Prostate gland (tissue), 2 donors: Measurements from ENCODE around the gene IQGAP1. TPM values are rescaled to one million over a fixed set of nuclear protein-coding genes. Genes with fewer than 3 reads are reported as not detected.

Experiments
- DNase-seq: peaks from one replicate; pipeline ENCODE4 v3.0.0-alpha.2; 2019; ENCODE audit warnings: low spot score
- H3K27ac ChIP-seq, 2 donors: fragments of 200-600 bp; sonication (generic); 2 replicates each; pipeline ENCODE4 v1.5.1; 2017 to 2019
- H3K27me3 ChIP-seq: fragments of 200-600 bp; sonication (generic); replicated peaks from 2 replicates; pipeline ENCODE4 v1.5.1; 2019; ENCODE audit not compliant: insufficient read depth
- H3K36me3 ChIP-seq, 2 donors: fragments of 200-600 bp; sonication (generic); 1 replicate in 1 of 2; 2 replicates in 1 of 2; pipeline versions ENCODE4 v1.5.1 to v1.8.1; 2017 to 2019
- H3K4me1 ChIP-seq: fragments of 200-600 bp; sonication (generic); replicated peaks from 2 replicates; pipeline ENCODE4 v1.5.1; 2019
- H3K4me3 ChIP-seq, 2 donors: fragments of 200-600 bp; sonication (generic); 2 replicates each; pipeline ENCODE4 v1.5.1; 2017 to 2019
- H3K9me3 ChIP-seq: fragments of 200-600 bp; sonication (generic); 2 replicates; pipeline ENCODE4 v1.5.1; 2017
- CTCF ChIP-seq, 4 experiments: fragments of 200-600 bp in 2 of 4; fragments of 450-650 bp in 2 of 4; sonication (generic) in 2 of 4; IDR thresholded peaks; 1 replicate in 3 of 4; 2 replicates in 1 of 4; pipeline ENCODE4 v1.5.1; 2016 to 2019; ENCODE audit warnings: antibody characterized with exemption in 4 of 4, mild to moderate bottlenecking in 2 of 4, moderate library complexity in 2 of 4
- POLR2A ChIP-seq: fragments of 450-650 bp; IDR thresholded peaks from one replicate; pipeline ENCODE4 v1.6.1; 2016; ENCODE audit warnings: antibody characterized with exemption, mild to moderate bottlenecking
- POLR2AphosphoS5 ChIP-seq: sonication (generic); formaldehyde crosslinking; IDR thresholded peaks from one replicate; pipeline ENCODE4 v1.6.1; 2017; ENCODE audit warnings: antibody characterized with exemption
- WGBS: methylation state at CpG from one replicate; pipeline ENCODE4 v1.1.5; 2018; 5-methylcytosine and 5-hydroxymethylcytosine counted together
- intact Hi-C: fragments of 100-400 bp; cut with DNase I; formaldehyde crosslinking; loops from one replicate; pipeline ENCODE4 v1.14.2; 2022
- total RNA-seq, 2 donors: library from RNA; depleted of rRNA; stranded (reverse); fragments of >200 nt; gene quantifications; one replicate each; pipeline ENCODE4 v1.1.0, GENCODE V29; 2016

The IQGAP1 gene
- total RNA-seq, 2 donors from 2014 or later, result 131 to 155 TPM

- WGBS, result 80% methylated on average over 15 of the region's 15 CpGs
- H3K36me3 ChIP-seq, result no peaks in the 10 kb centered on the region
- H3K4me3 ChIP-seq, result peak overlapping the region; percentile 78 to 80
- H3K27ac ChIP-seq, result peak overlapping the region; percentile 90 to 91
- TF ChIP-seq POLR2AphosphoS5, result no peak
- DNase-seq, result no peak
- H3K9me3 ChIP-seq, result no peaks in the 10 kb centered on the region
- intact Hi-C loops, result no loop called here
- no peaks in the 10 kb centered on the region for H3K27me3 ChIP-seq
- no peaks in the 10 kb centered on the region for H3K4me1 ChIP-seq
These were observed 140.9 kb downstream of the IQGAP1 start for GRCh38 chr15:90529011-90529370.

- Histone ChIP-seq H3K9me3 (no peaks in the 10 kb centered on the region), H3K36me3 (no peaks in the 10 kb centered on the region), H3K27me3 (no peaks in the 10 kb centered on the region), H3K27ac (peak within 1 kb of the TSS; percentile 90 to 91), H3K4me1 (no peaks in the 10 kb centered on the region), H3K4me3 (peak within 1 kb of the TSS; percentile 78 to 80)
- peak; percentile 25 for DNase-seq
- TF ChIP-seq POLR2AphosphoS5 (no peak), POLR2A (peak; percentile 38), CTCF (IDR thresholded peaks at IDR 0.05) (peak in 1 of 4 experiments; percentile 12)
- 3% methylated on average over 59 of the region's 104 CpGs for WGBS
- intact Hi-C loops, result loop anchor here (5.0 kb wide), 1 partner anchor 83 kb away; no protein-coding TSS in a partner anchor
These were observed 141.6 kb downstream of the IQGAP1 start, which contains the start of gene CRTC3 for GRCh38 chr15:90529371-90530249. CRTC3 (plus strand) TSS chr15:90529923; CDS start chr15:90530072, 149 bp downstream.

DNA sequence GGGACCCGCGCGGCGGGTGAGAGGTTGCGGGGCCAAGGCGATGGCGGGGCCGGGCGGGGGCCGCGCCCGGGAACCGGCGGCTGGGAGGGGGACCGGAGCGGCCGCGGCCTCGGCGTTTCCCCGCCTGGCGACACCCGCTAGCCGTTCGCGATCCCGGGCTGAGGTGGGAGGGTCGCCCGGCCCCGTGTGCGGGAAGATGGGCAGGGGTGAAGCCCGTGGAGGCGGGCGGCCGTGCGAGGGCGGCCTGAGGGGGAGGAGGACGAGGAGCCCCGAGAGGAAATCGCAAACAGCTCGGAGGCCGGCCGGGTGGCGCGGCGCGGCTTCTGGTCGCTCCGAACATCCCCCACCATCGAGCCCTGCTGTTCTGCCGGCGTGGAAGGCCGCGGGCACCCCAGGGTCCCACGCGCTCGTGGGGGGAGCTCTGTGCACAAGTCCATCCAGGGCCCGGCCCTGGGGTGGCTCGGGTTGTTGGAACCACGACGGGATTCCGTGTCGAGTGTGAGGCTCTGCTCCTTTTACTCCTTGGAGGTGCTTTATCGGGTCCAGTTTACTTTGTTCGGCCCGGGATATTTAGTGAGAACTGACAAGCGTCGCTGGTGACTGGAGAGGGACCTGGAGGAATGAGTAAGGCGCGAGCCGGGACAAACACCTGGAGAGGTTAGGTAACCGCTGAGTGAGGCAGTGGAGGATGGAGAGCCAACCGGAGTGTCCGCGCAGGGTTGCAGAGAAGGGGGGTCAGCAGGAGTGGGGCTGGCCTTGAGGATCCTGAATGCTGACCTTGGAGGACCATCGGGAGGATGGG is 142.4 kb downstream of the IQGAP1 start:
- peak overlapping the region; percentile 90 to 91 for H3K27ac ChIP-seq
- DNase-seq, result peak; percentile 45
- no peaks in the 10 kb centered on the region for H3K9me3 ChIP-seq
- intact Hi-C loops, result loop anchor here (5.0 kb wide), 1 partner anchor 82 kb away; no protein-coding TSS in a partner anchor
- no peaks in the 10 kb centered on the region for H3K4me1 ChIP-seq
- TF ChIP-seq CTCF (IDR thresholded peaks at IDR 0.05), result no peak
- TF ChIP-seq POLR2AphosphoS5, result peak; percentile 19
- peak; percentile 10 for TF ChIP-seq POLR2A
- under 1% methylated on average over 56 of the region's 76 CpGs for WGBS
- H3K36me3 ChIP-seq, result no peaks in the 10 kb centered on the region
- peak overlapping the region; percentile 78 to 80 for H3K4me3 ChIP-seq
- no peaks in the 10 kb centered on the region for H3K27me3 ChIP-seq

GRCh38 chr15:90531147-90531546 is 143.1 kb downstream of the IQGAP1 start:
- Histone ChIP-seq H3K36me3 (no peaks in the 10 kb centered on the region), H3K9me3 (no peaks in the 10 kb centered on the region), H3K27ac (peak overlapping the region; percentile 90 to 91), H3K4me1 (no peaks in the 10 kb centered on the region), H3K27me3 (no peaks in the 10 kb centered on the region), H3K4me3 (peak overlapping the region; percentile 78 to 80)
- no peak for DNase-seq
- WGBS, result 23% methylated on average over 4 of the region's 4 CpGs
- intact Hi-C loops, result loop anchor here (5.0 kb wide), 1 partner anchor 81 kb away; no protein-coding TSS in a partner anchor
- TF ChIP-seq CTCF (IDR thresholded peaks at IDR 0.05), result no peak
- no peak for TF ChIP-seq POLR2AphosphoS5
- no peak for TF ChIP-seq POLR2A

DNA sequence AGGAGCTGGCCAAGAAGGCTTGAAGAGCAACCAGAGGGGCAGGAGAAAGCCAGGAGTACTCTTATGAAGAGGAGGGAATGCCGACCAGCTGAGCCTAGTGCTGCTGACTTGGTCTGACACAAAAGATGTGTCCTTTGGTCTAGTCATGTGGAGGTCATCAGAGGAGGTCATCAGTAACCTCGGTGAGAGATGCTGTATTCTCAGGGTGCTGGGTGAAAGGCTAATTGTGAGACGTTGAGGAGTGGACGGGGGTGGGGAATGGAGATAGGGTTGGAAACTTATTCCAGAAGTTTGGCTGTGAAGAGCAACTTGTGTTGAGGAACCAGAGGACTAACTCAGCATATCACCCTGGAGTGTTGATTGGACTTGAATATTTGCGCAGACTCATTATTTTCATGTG is 147.2 kb downstream of the IQGAP1 start:
- Histone ChIP-seq H3K27me3 (no peaks in the 10 kb centered on the region), H3K27ac (no peak overlapping the region), H3K4me3 (no peak overlapping the region), H3K9me3 (no peaks in the 10 kb centered on the region), H3K36me3 (no peaks in the 10 kb centered on the region), H3K4me1 (no peaks in the 10 kb centered on the region)
- intact Hi-C loops, result no loop called here
- no peak for DNase-seq
- TF ChIP-seq CTCF (IDR thresholded peaks at IDR 0.05), result no peak
- TF ChIP-seq POLR2A, result no peak
- TF ChIP-seq POLR2AphosphoS5, result no peak
- WGBS, result 83% methylated on average over 5 of the region's 5 CpGs
